ENCODE results near the gene KRTAP10-2. TPM values are rescaled to one million over a fixed set of nuclear protein-coding genes. Genes with fewer than 3 reads are reported as not detected.
A peak's percentile ranks its signal among the peaks of the same experiment; 100 is the strongest.
"Not testable (repeated sequence)": the region's sequence is repeated elsewhere in the genome, so short reads cannot be mapped to it uniquely, and the experiment has no call there.

KRTAP10-2 gene
- total RNA-seq, 4 donors from 2014 or later: 9.3 TPM; not detected in 3

- peak in 1 of 2 donors; percentile 75 for DNase-seq (ENCODE audit: low spot score in 2 of 2)
- intact Hi-C loops (cut with DNase I; ENCODE audit: low total_unique reads): no loop called here
Observed at GRCh38 chr21:44583089-44583799, 31.9 kb upstream of the KRTAP10-2 start.

GRCh38 chr21:44582055-44582454, 30.8 kb upstream of the KRTAP10-2 start:
- H3K4me3 ChIP-seq (ENCODE audit: low read depth, poor library complexity, severe bottlenecking): no peak overlapping the region
- 70 to 75% methylated on average over 15 of the region's 15 CpGs for WGBS, 2 donors
- TF ChIP-seq CTCF (IDR thresholded peaks at IDR 0.05): no peak
- TF ChIP-seq POLR2A (IDR thresholded peaks at IDR 0.05): no peak
- peak in 1 of 2 donors; percentile 70 for DNase-seq (ENCODE audit: low spot score in 2 of 2)
- intact Hi-C loops (cut with DNase I; ENCODE audit: low total_unique reads): no loop called here

More at GRCh38 chr21:44583089-44583799, 31.9 kb upstream of the KRTAP10-2 start:
- H3K4me3 ChIP-seq (ENCODE audit: low read depth, poor library complexity, severe bottlenecking): no peak overlapping the region
- 12 to 13% methylated on average over 11 of the region's 11 CpGs for WGBS, 2 donors
- no peak for TF ChIP-seq CTCF (IDR thresholded peaks at IDR 0.05)
- TF ChIP-seq POLR2A (IDR thresholded peaks at IDR 0.05): no peak

- no peak for DNase-seq (ENCODE audit: low spot score in 2 of 2)
- intact Hi-C loops (cut with DNase I; ENCODE audit: low total_unique reads): no loop called here
- TF ChIP-seq POLR2A (IDR thresholded peaks at IDR 0.05) (no peak), CTCF (IDR thresholded peaks at IDR 0.05) (no peak)
- WGBS, 2 donors: 88 to 89% methylated on average over 3 of the region's 3 CpGs
- no peak overlapping the region for H3K4me3 ChIP-seq (ENCODE audit: low read depth, poor library complexity, severe bottlenecking)
Observed at GRCh38 chr21:44581158-44581557, 29.9 kb upstream of the KRTAP10-2 start.

GRCh38 chr21:44580231-44580821, 29.0 kb upstream of the KRTAP10-2 start, which contains the start of gene KRTAP10-5:
Gene KRTAP10-5, minus strand, starts transcription at chr21:44580604. Its CDS starts 26 bp downstream, at chr21:44580578.
- 50 to 60% methylated on average over 19 of the region's 19 CpGs for WGBS, 2 donors
- intact Hi-C loops (cut with DNase I; ENCODE audit: low total_unique reads); H3K4me3 ChIP-seq (ENCODE audit: low read depth, poor library complexity, severe bottlenecking): not testable (repeated sequence)
- DNase-seq (ENCODE audit: low spot score in 2 of 2): peak in 1 of 2 donors; percentile 79

GRCh38 chr21:44579833-44580144, 28.5 kb upstream of the KRTAP10-2 start:
- intact Hi-C loops (cut with DNase I; ENCODE audit: low total_unique reads): no loop called here
- TF ChIP-seq CTCF (IDR thresholded peaks at IDR 0.05) (no peak), POLR2A (IDR thresholded peaks at IDR 0.05) (no peak)
- H3K4me3 ChIP-seq (ENCODE audit: low read depth, poor library complexity, severe bottlenecking): no peak overlapping the region
- DNase-seq (ENCODE audit: low spot score in 2 of 2): peak in 1 of 2 donors; percentile 48
- WGBS, 2 donors: 64 to 66% methylated on average over 7 of the region's 7 CpGs

GRCh38 chr21:44579056-44579832, 27.9 kb upstream of the KRTAP10-2 start:
- peak in 1 of 2 donors; percentile 65 for DNase-seq (ENCODE audit: low spot score in 2 of 2)
- H3K4me3 ChIP-seq (ENCODE audit: low read depth, poor library complexity, severe bottlenecking): no peak overlapping the region
- TF ChIP-seq POLR2A (IDR thresholded peaks at IDR 0.05) (no peak), CTCF (IDR thresholded peaks at IDR 0.05) (no peak)
- WGBS, 2 donors: 80 to 84% methylated on average over 15 to 17 of the region's 22 CpGs
- intact Hi-C loops (cut with DNase I; ENCODE audit: low total_unique reads): no loop called here
